Stimulated activated CD4-positive, alpha-beta T cell treated with anti-CD3 and anti-CD28 coated beads, Interleukin-4, amount 100 ng/mL, for 24 hours (primary cell): Measurements from ENCODE around the gene DUSP22.

Experiments used
- DNase-seq: peaks from one replicate; pipeline ENCODE4 v3.0.0-alpha.2; 2020

DUSP22 gene

GRCh38 chr6:354631-355280 lies 62.5 kb downstream of the DUSP22 start:
- no peak for DNase-seq

- DNase-seq = no peak
These were observed 63.3 kb downstream of the DUSP22 start for GRCh38 chr6:355373-356208.

DNA sequence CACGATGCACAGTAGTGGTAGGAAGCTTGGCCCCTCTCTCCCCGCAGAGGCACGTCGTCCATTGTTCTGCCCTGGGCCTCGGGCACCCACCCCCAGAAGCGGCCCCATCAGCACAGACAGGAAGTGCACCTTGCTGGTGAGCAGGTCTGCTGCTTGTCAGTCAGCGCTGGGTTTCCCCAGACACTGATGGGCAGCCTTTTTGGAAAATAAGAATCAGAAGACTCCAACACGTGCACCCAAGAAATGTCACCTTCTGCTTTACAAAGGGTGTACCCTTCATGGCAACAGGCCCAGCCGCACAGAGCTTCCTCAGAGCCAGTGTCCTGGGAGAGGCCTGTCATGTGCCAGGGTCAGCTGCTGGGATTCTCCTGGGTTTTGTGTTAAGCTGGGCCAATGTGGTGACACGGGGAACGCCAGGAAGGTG lies 64.6 kb downstream of the DUSP22 start:
- DNase-seq = no peak

DNA sequence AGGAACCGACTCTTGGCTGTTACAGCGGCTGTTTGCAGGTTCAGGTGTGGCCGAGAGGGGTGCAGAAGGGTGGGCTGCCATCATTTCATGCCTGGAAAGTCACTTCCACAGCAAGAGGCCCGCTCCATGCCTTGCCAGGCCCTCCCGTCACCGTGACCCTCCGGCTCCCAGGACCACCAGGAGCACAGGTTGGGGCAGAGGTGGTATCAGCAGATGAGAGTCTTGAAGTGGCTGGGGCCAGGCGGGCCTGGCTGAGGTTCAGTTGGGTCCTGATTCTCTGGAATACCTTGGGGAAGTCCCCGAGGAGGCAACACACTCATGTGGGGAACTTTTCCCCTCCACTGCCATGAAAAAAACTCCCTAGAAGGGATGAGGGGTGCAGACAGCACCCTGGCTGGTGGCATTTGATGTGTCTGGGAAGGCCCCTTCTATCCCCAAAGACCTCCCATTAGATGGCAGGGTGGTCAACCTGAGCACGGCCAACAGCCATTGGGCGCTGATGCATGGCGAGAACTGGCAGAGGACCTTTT lies 65.0 kb downstream of the DUSP22 start:
- no peak for DNase-seq

DNA sequence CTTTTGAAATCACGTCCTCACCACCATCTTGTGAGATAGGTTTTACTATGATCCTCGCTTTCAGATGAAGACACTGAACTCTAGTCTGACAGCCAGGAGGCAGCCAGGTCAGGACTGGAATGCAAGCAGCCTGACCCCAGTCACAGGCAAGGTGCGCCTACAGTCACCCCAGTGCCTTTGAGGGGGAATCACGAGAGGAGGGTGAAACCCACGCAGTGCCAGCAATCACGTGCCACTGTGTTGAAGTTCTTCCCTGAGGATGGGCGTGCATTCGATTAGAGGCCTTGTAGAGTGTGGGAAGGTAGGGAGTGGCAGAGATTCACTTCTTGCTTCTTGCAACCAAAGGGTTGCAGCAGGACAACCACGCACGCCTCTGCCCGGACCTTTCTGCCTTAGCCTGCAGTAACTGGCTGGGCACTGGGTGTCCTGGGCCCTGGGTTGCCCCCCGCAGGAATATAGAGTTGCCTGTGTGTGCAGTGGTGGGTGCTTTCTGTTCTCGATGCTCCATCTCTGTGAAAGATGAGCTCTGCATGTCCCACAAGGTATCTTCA lies 65.6 kb downstream of the DUSP22 start:
- DNase-seq = no peak

GRCh38 chr6:358432-358831 lies 66.1 kb downstream of the DUSP22 start:
- no peak for DNase-seq

DNA sequence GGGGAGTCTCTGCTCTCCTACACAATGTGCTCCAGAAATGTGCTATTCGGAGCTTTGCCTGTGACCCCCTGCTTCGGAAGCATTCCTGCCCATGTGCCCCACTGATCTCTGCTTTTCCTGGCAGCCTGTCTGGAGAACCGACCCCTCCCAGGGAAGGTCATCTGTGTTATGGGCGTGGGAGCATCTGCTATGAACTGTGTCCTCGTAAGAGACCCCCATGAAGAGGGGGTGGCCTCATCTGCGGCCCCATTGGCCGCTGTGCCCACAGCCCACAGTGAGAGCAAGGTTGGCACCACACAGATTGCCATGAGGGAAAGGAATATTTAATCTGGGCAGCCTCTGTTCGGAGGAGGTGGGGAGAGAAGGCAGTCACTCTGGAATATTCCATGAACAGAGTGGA lies 66.6 kb downstream of the DUSP22 start:
- no peak for DNase-seq

GRCh38 chr6:359261-360035 lies 67.2 kb downstream of the DUSP22 start:
- no peak for DNase-seq

DNA sequence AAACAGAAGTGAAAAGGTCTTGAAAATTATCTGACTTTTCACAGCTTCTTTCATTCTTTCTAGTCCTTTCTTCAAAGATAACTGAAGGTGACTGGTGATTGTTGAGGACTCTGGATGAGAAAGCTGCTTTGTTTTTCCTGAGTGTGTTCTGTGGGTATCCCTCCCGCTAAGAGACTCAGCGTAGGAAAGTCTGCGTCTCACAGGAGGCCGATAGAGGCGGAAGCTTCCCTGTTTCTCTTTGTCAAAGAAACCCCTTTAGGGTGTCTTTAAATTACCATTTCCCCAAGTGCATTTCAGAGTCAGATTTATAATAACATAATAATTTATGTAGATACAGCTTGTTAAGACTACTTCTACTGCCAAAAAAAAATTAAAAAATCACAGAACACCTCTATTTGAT lies 68.1 kb downstream of the DUSP22 start:
- no peak for DNase-seq

GRCh38 chr6:360764-361373 lies 68.6 kb downstream of the DUSP22 start:
- DNase-seq = no peak

DNA sequence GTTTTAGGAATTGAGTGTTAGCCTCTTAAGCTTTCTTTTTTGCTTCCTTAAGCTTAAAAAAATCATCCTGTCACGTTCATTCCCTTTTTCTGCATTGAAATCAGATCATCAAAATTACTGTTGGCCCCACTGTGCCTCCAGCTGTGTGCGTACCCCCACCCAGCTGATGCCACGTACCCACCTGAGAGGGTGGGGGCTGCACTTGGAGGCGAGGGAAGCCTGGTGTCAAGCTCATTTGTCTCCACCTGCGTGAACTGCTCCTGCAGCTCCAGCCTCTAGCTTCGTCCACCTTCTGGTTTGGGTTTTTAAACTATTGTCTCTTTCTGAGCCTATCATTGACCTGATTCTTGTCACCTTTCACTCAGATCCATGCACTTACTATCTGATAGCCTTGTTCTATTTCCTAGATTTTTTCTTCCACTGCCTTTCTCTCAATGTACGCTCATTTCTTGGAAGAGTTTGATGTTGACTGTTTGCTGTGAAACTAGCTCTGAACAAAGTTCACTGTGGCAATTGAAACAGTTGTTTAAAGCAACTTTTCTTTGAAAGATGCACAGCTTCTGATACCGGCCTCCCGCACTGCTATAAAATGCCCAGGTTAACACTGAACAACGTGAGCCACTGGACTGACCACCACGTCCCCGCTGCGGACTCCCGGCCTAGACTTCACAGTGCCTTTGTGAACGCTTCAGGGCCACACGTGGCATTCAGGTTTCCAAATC lies 69.3 kb downstream of the DUSP22 start:
- no peak for DNase-seq

GRCh38 chr6:362231-362923 lies 70.1 kb downstream of the DUSP22 start:
- no peak for DNase-seq

- DNase-seq = no peak
These were observed 70.6 kb downstream of the DUSP22 start for GRCh38 chr6:362924-363249.

DNA sequence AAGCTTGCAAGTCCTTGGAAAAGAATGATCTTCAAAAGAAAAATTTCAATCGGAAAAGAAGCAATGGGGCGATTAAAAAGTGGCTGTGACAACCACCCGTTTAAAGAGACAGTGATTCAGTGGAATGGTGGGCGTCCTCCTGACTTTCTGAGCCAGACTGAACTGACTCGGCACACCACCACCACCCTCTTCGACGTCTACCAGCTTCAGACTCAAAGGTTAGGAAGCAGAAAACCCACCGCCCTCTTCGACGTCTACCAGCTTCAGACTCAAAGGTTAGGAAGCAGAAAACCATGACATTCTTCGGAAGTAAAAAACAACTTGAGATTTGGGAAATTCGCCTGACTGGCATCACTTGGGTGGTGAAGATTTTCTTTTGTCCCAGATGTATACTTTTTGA lies 71.0 kb downstream of the DUSP22 start:
- DNase-seq = no peak

GRCh38 chr6:363909-364308 lies 71.6 kb downstream of the DUSP22 start:
- DNase-seq = no peak

- DNase-seq = no peak
These were observed 72.6 kb downstream of the DUSP22 start for GRCh38 chr6:364609-365540.

DNA sequence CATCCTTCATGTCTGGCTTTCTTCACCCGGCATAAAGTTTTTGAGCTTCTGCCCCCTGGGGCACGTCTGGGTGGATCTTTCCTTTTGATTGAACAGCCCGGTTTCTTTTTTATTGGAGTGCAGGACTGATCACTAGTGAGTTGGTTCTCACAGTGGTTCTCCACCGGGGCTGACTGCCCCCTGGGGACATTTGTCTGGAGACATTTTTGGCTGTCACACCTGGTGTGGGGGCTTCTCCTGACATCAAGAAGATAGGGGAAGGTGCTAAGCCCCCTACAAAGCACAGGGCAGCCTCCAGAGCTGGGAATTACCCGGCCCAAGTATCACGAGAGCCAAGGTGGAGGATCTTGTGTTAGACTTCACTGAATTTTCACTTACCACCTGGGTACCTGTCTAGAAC lies 73.5 kb downstream of the DUSP22 start:
- no peak for DNase-seq

- no peak for DNase-seq
These were observed 74.4 kb downstream of the DUSP22 start for GRCh38 chr6:366389-367297.

- DNase-seq = no peak
These were observed 75.1 kb downstream of the DUSP22 start for GRCh38 chr6:367298-367794.
